Measurements from ENCODE around the gene WDR5. TPM values are rescaled to one million over a fixed set of nuclear protein-coding genes. Genes with fewer than 3 reads are reported as not detected.

The WDR5 gene
- total RNA-seq, 2 donors from 2014 or later = 53.8 to 57.2 TPM

DNA sequence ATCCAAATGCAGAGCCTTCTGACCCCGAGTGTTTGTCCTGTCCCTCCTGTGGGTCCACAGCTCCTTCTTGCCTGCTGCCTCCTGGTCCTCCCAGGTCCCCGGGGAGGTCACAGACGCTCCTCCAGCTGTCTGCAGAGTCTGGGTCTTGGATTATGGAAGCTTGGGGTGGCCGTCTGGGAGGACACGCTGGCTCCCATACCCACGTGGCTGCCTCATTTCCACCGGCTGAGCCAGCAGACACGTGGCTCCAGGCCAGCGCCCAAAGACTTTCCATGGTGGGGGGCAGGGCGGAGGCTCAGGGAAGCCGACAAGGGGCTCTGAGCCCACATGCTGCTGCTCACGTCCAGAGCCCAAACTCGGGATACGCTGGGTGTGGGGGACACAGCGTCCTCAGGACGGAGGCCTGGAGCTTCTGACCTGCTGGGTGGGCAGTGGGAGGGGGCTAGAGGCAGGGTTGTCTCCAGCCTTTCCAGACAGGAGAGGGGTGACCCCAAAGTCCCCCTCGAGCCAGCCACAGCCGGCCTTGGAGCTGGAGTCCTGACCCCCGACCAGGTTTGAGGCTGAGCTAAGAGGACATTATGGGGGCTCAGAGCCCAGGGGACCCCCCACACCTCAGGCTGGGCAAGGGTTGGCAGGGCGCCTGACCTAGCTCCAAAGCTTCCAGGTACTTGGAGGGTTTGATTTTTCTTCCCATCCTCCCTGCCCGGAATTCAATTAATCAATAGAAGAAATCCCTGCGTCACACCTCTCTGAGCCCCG lies 52.7 kb downstream of the WDR5 start:
- no peak overlapping the region for H3K4me3 ChIP-seq (ENCODE audit: low read length)
- no peaks in the 10 kb centered on the region for H3K4me1 Mint-ChIP-seq
- H3K4me3 Mint-ChIP-seq = no peak overlapping the region

DNA sequence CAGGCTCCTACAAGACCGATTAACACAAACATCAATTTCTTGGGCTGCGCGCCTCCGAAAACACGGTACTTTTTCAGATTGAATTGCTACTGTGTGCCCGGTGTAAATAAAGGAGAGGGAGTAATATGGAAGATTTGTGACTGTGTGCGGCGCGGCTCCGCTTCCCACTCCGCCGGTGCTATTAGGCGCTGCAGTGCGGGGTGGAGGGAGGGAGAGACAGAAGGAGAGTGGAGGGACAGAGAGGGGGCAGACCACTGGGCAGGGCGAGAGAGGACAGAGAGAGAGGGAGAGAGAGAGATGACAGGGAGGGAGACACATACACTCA lies 53.2 kb downstream of the WDR5 start:
- WGBS, 2 experiments (ENCODE audit: insufficient coverage in 1 of 2, insufficient read length in 1 of 2) = 71 to 73% methylated on average over 3 to 15 of the region's 15 CpGs
- Mint-ChIP-seq H3K4me3 (no peak overlapping the region), H3K27ac (no peak overlapping the region), H3K4me1 (no peaks in the 10 kb centered on the region), H3K36me3 (ENCODE audit: low read depth) (no peaks in the 10 kb centered on the region), H3K27me3 (ENCODE audit: insufficient read depth) (no peaks in the 10 kb centered on the region), H3K9me3 (no peaks in the 10 kb centered on the region)
- Histone ChIP-seq H3K4me3 (ENCODE audit: low read length) (no peak overlapping the region), H3K4me1 (ENCODE audit: control insufficient read depth, insufficient read depth, low read length) (no peaks in the 10 kb centered on the region), H3K36me3 (ENCODE audit: control insufficient read depth, insufficient read depth, low read length) (no peaks in the 10 kb centered on the region), H3K9ac (ENCODE audit: extremely low read depth, low read length, poor library complexity, severe bottlenecking) (no peak overlapping the region), H3K9me3 (ENCODE audit: control insufficient read depth, low read length) (no peaks in the 10 kb centered on the region), H3K27ac (ENCODE audit: low read depth, low read length) (no peak overlapping the region), H3K27me3 (ENCODE audit: control insufficient read depth, insufficient read depth, low read length, poor library complexity, severe bottlenecking) (no peaks in the 10 kb centered on the region)
- TF ChIP-seq, protein P1, sequence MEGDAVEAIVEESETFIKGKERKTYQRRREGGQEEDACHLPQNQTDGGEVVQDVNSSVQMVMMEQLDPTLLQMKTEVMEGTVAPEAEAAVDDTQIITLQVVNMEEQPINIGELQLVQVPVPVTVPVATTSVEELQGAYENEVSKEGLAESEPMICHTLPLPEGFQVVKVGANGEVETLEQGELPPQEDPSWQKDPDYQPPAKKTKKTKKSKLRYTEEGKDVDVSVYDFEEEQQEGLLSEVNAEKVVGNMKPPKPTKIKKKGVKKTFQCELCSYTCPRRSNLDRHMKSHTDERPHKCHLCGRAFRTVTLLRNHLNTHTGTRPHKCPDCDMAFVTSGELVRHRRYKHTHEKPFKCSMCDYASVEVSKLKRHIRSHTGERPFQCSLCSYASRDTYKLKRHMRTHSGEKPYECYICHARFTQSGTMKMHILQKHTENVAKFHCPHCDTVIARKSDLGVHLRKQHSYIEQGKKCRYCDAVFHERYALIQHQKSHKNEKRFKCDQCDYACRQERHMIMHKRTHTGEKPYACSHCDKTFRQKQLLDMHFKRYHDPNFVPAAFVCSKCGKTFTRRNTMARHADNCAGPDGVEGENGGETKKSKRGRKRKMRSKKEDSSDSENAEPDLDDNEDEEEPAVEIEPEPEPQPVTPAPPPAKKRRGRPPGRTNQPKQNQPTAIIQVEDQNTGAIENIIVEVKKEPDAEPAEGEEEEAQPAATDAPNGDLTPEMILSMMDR (conservative IDR thresholded peaks at IDR 0.05) = no peak
- peak; percentile 45 for DNase-seq

More for the DNA sequence above, 52.7 kb downstream of the WDR5 start:
- TF ChIP-seq, protein P1 (conservative IDR thresholded peaks at IDR 0.05) = no peak
- Mint-ChIP-seq H3K9me3 (no peaks in the 10 kb centered on the region), H3K27me3 (ENCODE audit: insufficient read depth) (no peaks in the 10 kb centered on the region), H3K36me3 (ENCODE audit: low read depth) (no peaks in the 10 kb centered on the region), H3K27ac (no peak overlapping the region)
- 82 to 84% methylated on average over 12 to 23 of the region's 23 CpGs for WGBS, 2 experiments (ENCODE audit: insufficient coverage in 1 of 2, insufficient read length in 1 of 2)
- Histone ChIP-seq H3K9me3 (ENCODE audit: control insufficient read depth, low read length) (no peaks in the 10 kb centered on the region), H3K4me1 (ENCODE audit: control insufficient read depth, insufficient read depth, low read length) (no peaks in the 10 kb centered on the region), H3K27me3 (ENCODE audit: control insufficient read depth, insufficient read depth, low read length, poor library complexity, severe bottlenecking) (no peaks in the 10 kb centered on the region), H3K36me3 (ENCODE audit: control insufficient read depth, insufficient read depth, low read length) (no peaks in the 10 kb centered on the region), H3K27ac (ENCODE audit: low read depth, low read length) (no peak overlapping the region), H3K9ac (ENCODE audit: extremely low read depth, low read length, poor library complexity, severe bottlenecking) (no peak overlapping the region)
- peak; percentile 43 for DNase-seq

DNA sequence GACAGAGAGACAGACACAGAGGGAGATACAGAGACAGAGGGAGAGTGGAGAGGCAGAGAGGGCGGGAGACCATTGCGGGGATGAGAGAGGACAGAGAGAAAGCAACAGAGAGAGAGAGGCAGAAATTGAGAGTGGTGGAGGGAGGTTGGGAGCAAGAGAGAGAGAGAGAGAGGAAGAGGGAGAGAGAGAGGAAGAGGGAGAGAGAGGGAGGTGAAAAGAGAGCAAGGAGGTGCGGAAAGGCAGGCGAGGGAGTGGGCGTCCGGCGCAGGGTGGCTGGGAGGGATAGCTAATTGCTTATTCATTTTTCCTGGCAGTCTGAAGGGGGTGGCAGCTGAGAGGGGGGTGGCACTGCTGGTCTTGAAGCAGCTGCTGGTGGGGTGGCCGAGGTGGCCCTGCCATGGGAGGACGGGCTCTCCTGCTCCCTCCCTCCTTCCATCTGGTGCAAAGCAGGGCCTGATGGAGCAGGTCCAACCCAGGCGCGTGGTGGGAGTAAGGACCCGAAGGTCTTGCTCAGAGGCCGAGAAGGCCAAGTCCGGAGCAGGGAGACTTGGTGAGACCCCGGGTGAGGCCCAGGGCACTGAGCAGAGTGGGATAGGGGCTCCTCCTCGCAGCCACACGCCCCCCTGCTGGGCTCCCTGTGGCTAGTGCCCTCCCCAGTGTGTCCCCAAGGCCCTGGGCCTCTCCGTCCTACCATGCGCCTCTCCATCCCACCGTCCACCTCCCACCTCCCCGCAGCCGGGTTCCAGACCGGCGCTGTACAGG lies 53.8 kb downstream of the WDR5 start:
- Mint-ChIP-seq H3K27ac (no peak overlapping the region), H3K4me1 (no peaks in the 10 kb centered on the region), H3K4me3 (no peak overlapping the region), H3K9me3 (no peaks in the 10 kb centered on the region), H3K27me3 (ENCODE audit: insufficient read depth) (no peaks in the 10 kb centered on the region), H3K36me3 (ENCODE audit: low read depth) (no peaks in the 10 kb centered on the region)
- H3K9ac ChIP-seq (ENCODE audit: extremely low read depth, low read length, poor library complexity, severe bottlenecking) = no peak overlapping the region
- no peaks in the 10 kb centered on the region for H3K9me3 ChIP-seq (ENCODE audit: control insufficient read depth, low read length)
- no peak overlapping the region for H3K27ac ChIP-seq (ENCODE audit: low read depth, low read length)
- no peaks in the 10 kb centered on the region for H3K4me1 ChIP-seq (ENCODE audit: control insufficient read depth, insufficient read depth, low read length)
- H3K4me3 ChIP-seq (ENCODE audit: low read length) = no peak overlapping the region
- 83 to 88% methylated on average over 5 to 24 of the region's 24 CpGs for WGBS, 2 experiments (ENCODE audit: insufficient coverage in 1 of 2, insufficient read length in 1 of 2)
- no peaks in the 10 kb centered on the region for H3K36me3 ChIP-seq (ENCODE audit: control insufficient read depth, insufficient read depth, low read length)
- peak; percentile 49 for DNase-seq
- H3K27me3 ChIP-seq (ENCODE audit: control insufficient read depth, insufficient read depth, low read length, poor library complexity, severe bottlenecking) = no peaks in the 10 kb centered on the region
- TF ChIP-seq, protein P1 (conservative IDR thresholded peaks at IDR 0.05) = no peak
